Measurements from ENCODE around the gene BBS1. TPM values are rescaled to one million over a fixed set of nuclear protein-coding genes. Genes with fewer than 3 reads are reported as not detected.
"Not testable (repeated sequence)": the region's sequence is repeated elsewhere in the genome, so short reads cannot be mapped to it uniquely, and the experiment has no call there.

Gene BBS1
- polyA plus RNA-seq, 1 of the 3 experiments (the other 2 are of a cell fraction), result 24.8 TPM

DNA sequence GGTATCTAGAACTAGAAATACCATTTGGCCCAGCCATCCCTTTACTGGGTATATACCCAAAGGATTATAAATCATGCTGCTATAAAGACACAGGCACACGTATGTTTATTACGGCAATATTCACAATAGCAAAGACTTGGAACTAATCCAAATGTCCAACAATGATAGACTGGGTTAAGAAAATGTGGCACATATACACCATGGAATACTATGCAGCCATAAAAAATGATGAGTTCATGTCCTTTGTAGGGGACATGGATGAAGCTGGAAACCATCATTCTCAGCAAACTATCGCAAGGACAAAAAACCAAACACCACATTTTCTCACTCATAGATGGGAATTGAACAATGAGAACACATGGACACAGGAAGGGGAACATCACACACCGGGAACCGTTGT lies 46.3 kb upstream of the BBS1 start:
- 91% methylated on average over 5 of the region's 5 CpGs for WGBS (ENCODE audit: low lambda C conversion rate)
- H3K4me3 ChIP-seq (ENCODE audit: low read depth in 2 of 2, low read length in 1 of 2); H3F3A ChIP-seq (replicated peaks; ENCODE audit: insufficient read depth); H3K4me2 ChIP-seq; H2AFZ ChIP-seq (ENCODE audit: low read depth); H4K20me1 ChIP-seq (ENCODE audit: insufficient read depth); DNase-seq; H3K9ac ChIP-seq; H3K9me2 ChIP-seq; H3K27me3 ChIP-seq (ENCODE audit: insufficient read depth); H3K27ac ChIP-seq (ENCODE audit: low read depth in 2 of 2, low read length in 1 of 2); H3K79me2 ChIP-seq (ENCODE audit: insufficient read depth); H3K36me3 ChIP-seq (replicated peaks in 1 of 2; ENCODE audit: control insufficient read depth in 1 of 2, insufficient read depth in 2 of 2, low read length in 1 of 2); POLR2A ChIA-PET; H3K9me3 ChIP-seq: not testable (repeated sequence)
- H3K4me1 ChIP-seq (ENCODE audit: control insufficient read depth in 1 of 2, insufficient read depth in 2 of 2, low read depth in 1 of 2, low read length in 1 of 2), result peaks cover 5 to 18% of the 10 kb centered on the region in 2 experiments; a peak in 3 of 4 replicates
- CTCF ChIA-PET, result interaction anchor here (0.9 kb wide), 1 partner anchor 14 kb away, joined by 3 read pairs; no protein-coding TSS in a partner anchor

- H3K9me2 ChIP-seq, result no peaks in the 10 kb centered on the region
- POLR2A ChIA-PET, result no interaction called here
These were observed 45.5 kb upstream of the BBS1 start for GRCh38 chr11:66464916-66465315.

More at GRCh38 chr11:66464916-66465315, 45.5 kb upstream of the BBS1 start:
- Histone ChIP-seq H3K36me3 (replicated peaks in 1 of 2; ENCODE audit: control insufficient read depth in 1 of 2, insufficient read depth in 2 of 2, low read length in 1 of 2) (no peaks in the 10 kb centered on the region), H3K79me2 (ENCODE audit: insufficient read depth) (peaks cover 8% of the 10 kb centered on the region; the same call in 1 of the 2 replicates), H3K4me3 (ENCODE audit: low read depth in 2 of 2, low read length in 1 of 2) (no peak overlapping the region), H3K4me1 (ENCODE audit: control insufficient read depth in 1 of 2, insufficient read depth in 2 of 2, low read depth in 1 of 2, low read length in 1 of 2) (peaks cover 5 to 18% of the 10 kb centered on the region in 2 experiments; a peak in 3 of 4 replicates), H3K4me2 (no peak overlapping the region), H3F3A (replicated peaks; ENCODE audit: insufficient read depth) (no peaks in the 10 kb centered on the region), H4K20me1 (ENCODE audit: insufficient read depth) (no peaks in the 10 kb centered on the region), H3K27ac (ENCODE audit: low read depth in 2 of 2, low read length in 1 of 2) (no peak overlapping the region), H3K27me3 (ENCODE audit: insufficient read depth) (no peaks in the 10 kb centered on the region), H3K9me3 (no peaks in the 10 kb centered on the region), H3K9ac (no peak overlapping the region), H2AFZ (ENCODE audit: low read depth) (no peak overlapping the region)
- WGBS (ENCODE audit: low lambda C conversion rate), result 80% methylated on average over 1 of the region's 1 CpG
- no peak for DNase-seq
- TF ChIP-seq MXI1 (IDR thresholded peaks at IDR 0.05; ENCODE audit: low read depth, low read length) (no peak), IRF3 (IDR thresholded peaks at IDR 0.05; ENCODE audit: low read depth, low read length) (no peak), TCF12 (IDR thresholded peaks at IDR 0.05) (no peak), POLR2AphosphoS5 (IDR thresholded peaks at IDR 0.05; ENCODE audit: low read depth, low read length) (no peak), RXRA (IDR thresholded peaks at IDR 0.05; ENCODE audit: borderline replicate concordance, low read depth) (no peak), SIN3A (IDR thresholded peaks at IDR 0.05; ENCODE audit: borderline replicate concordance, low read depth, low read length) (no peak), RFX5 (IDR thresholded peaks at IDR 0.05; ENCODE audit: low read length) (no peak), REST (IDR thresholded peaks at IDR 0.05; ENCODE audit: low read depth, low read length) (no peak), USF2 (IDR thresholded peaks at IDR 0.05; ENCODE audit: borderline replicate concordance, low read depth, low read length) (no peak)
- TF ChIP-seq, protein P1, sequence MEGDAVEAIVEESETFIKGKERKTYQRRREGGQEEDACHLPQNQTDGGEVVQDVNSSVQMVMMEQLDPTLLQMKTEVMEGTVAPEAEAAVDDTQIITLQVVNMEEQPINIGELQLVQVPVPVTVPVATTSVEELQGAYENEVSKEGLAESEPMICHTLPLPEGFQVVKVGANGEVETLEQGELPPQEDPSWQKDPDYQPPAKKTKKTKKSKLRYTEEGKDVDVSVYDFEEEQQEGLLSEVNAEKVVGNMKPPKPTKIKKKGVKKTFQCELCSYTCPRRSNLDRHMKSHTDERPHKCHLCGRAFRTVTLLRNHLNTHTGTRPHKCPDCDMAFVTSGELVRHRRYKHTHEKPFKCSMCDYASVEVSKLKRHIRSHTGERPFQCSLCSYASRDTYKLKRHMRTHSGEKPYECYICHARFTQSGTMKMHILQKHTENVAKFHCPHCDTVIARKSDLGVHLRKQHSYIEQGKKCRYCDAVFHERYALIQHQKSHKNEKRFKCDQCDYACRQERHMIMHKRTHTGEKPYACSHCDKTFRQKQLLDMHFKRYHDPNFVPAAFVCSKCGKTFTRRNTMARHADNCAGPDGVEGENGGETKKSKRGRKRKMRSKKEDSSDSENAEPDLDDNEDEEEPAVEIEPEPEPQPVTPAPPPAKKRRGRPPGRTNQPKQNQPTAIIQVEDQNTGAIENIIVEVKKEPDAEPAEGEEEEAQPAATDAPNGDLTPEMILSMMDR (IDR thresholded peaks at IDR 0.05), result no peak
- CTCF ChIA-PET, result interaction anchor here (0.9 to 4.2 kb wide), 4 partner anchors 14 to 66 kb away, joined by 3 to 20 read pairs (median 12); partner anchors contain the start of gene MRPL11

All from SK-N-SH (cell line).